H1 (cell line): Measurements from ENCODE around the gene FMOD. TPM values are rescaled to one million over a fixed set of nuclear protein-coding genes. Genes with fewer than 3 reads are reported as not detected.
A peak's percentile ranks its signal among the peaks of the same experiment; 100 is the strongest.

ENCODE experiments used
- CTCF ChIA-PET: fragments of 300-600 bp; sonication (Branson Sonifier 250); formaldehyde crosslinking; loops from one replicate; lab custom pipeline; 2021; ENCODE audit not compliant: partially characterized antibody; lab: Charles Lee
- POLR2A ChIA-PET: fragments of 300-600 bp; sonication (Branson Sonifier 250); formaldehyde crosslinking; loops from one replicate; lab custom pipeline; 2021; ENCODE audit warnings: inconsistent platforms; ENCODE audit not compliant: partially characterized antibody; lab: Charles Lee
- DNase-seq, 2 experiments: peaks; one replicate each; pipeline versions ENCODE4 v3.0.0 to v3.0.0-alpha.2; 2010 to 2022; ENCODE audit warnings: low spot score in 2 of 2, low read depth in 1 of 2, mixed read lengths in 1 of 2
- FAIRE-seq: peaks from 2 replicates; lab custom pipeline; 2011; peaks lifted over from hg19 to GRCh38; lab: Jason Lieb, UNC
- H2AFZ ChIP-seq: 2 replicates; pipeline ENCODE4 v1.8.1; 2012; ENCODE audit warnings: low read length, inconsistent platforms
- H2AK5ac ChIP-seq: 2 replicates; pipeline ENCODE4 v1.6.1; 2013; ENCODE audit warnings: low read depth, low read length
- H2BK120ac ChIP-seq: replicated peaks from 2 replicates; pipeline ENCODE3; 2013; ENCODE audit warnings: low read depth, low read length, inconsistent platforms
- H2BK12ac ChIP-seq: 2 replicates; pipeline ENCODE4 v1.6.1; 2013; ENCODE audit warnings: low read depth, low read length
- H2BK15ac ChIP-seq: 2 replicates; pipeline ENCODE4 v1.6.1; 2013; ENCODE audit warnings: low read length
- H2BK20ac ChIP-seq: 2 replicates; pipeline ENCODE4 v1.6.1; 2013; ENCODE audit warnings: low read length
- H2BK5ac ChIP-seq: 2 replicates; pipeline ENCODE4 v1.6.1; 2013; ENCODE audit warnings: low read depth, low read length
- H3K14ac ChIP-seq: 2 replicates; pipeline ENCODE4 v1.6.1; 2013; ENCODE audit warnings: inconsistent platforms; ENCODE audit not compliant: insufficient read length
- H3K18ac ChIP-seq: 2 replicates; pipeline ENCODE4 v1.6.1; 2013; ENCODE audit warnings: low read length; ENCODE audit errors: extremely low read depth
- H3K23ac ChIP-seq: 2 replicates; pipeline ENCODE4 v1.6.1; 2013; ENCODE audit warnings: inconsistent platforms; ENCODE audit not compliant: insufficient read length
- H3K23me2 ChIP-seq: 2 replicates; pipeline ENCODE4 v1.6.1; 2013; ENCODE audit warnings: low read depth, low read length
- H3K27ac ChIP-seq: 2 replicates; pipeline ENCODE4 v1.6.1; 2011; ENCODE audit warnings: low read depth, low read length, inconsistent platforms
- H3K27me3 ChIP-seq, 4 experiments: replicated peaks in 1 of 4; 1 replicate in 1 of 4; 2 replicates in 3 of 4; pipeline versions ENCODE4 v1.6.1 to v1.8.1; 2011 to 2013; ENCODE audit warnings: low read length in 3 of 4, mild to moderate bottlenecking in 3 of 4, inconsistent platforms in 2 of 4, mixed read lengths in 2 of 4, moderate library complexity in 1 of 4; ENCODE audit not compliant: control insufficient read depth in 3 of 4, insufficient read depth in 3 of 4; ENCODE audit errors: extremely low read depth in 1 of 4
- H3K36me3 ChIP-seq, 4 experiments: 2 replicates each; pipeline versions ENCODE4 v1.6.1 to v1.8.1; 2011 to 2013; ENCODE audit warnings: mild to moderate bottlenecking in 4 of 4, low read length in 3 of 4, moderate library complexity in 2 of 4, control low read depth in 1 of 4, inconsistent platforms in 1 of 4; ENCODE audit not compliant: insufficient read depth in 4 of 4, control insufficient read depth in 2 of 4
- H3K4ac ChIP-seq: replicated peaks from 2 replicates; pipeline ENCODE3; 2013; ENCODE audit warnings: low read length, low read depth, mixed read lengths, inconsistent platforms; ENCODE audit not compliant: insufficient read length
- H3K4me1 ChIP-seq, 4 experiments: replicated peaks in 1 of 4; 1 replicate in 1 of 4; 2 replicates in 3 of 4; pipeline versions ENCODE4 v1.6.1 to v1.8.1; 2011 to 2013; ENCODE audit warnings: low read length in 3 of 4, inconsistent platforms in 2 of 4, mixed read lengths in 1 of 4; ENCODE audit not compliant: insufficient read depth in 4 of 4, control insufficient read depth in 3 of 4
- H3K4me2 ChIP-seq, 2 experiments: 2 replicates each; pipeline versions ENCODE4 v1.6.1 to v1.8.1; 2011 to 2013; ENCODE audit warnings: low read depth in 2 of 2, low read length in 2 of 2, control low read depth in 1 of 2, inconsistent platforms in 1 of 2, mild to moderate bottlenecking in 1 of 2; ENCODE audit not compliant: insufficient read depth in 1 of 2
- H3K4me3 ChIP-seq, 4 experiments: fragments of 200-600, 300-600 bp in 1 of 4; sonication (generic), shearing (Covaris generic), sonication (Bioruptor Twin) in 1 of 4; 2 replicates each; pipeline versions ENCODE4 v1.5.1 to v1.8.1; 2011 to 2016; ENCODE audit warnings: low read length in 4 of 4, low read depth in 3 of 4, control low read depth in 2 of 4, inconsistent platforms in 2 of 4, mild to moderate bottlenecking in 2 of 4, mixed read lengths in 1 of 4, moderate library complexity in 1 of 4; ENCODE audit not compliant: insufficient read depth in 2 of 4; ENCODE audit errors: extremely low read depth in 1 of 4
- H3K56ac ChIP-seq: replicated peaks from 2 replicates; pipeline ENCODE3; 2013; ENCODE audit warnings: low read depth, mild to moderate bottlenecking, mixed read lengths, low read length, inconsistent platforms; ENCODE audit not compliant: insufficient read length
- H3K79me1 ChIP-seq: 2 replicates; pipeline ENCODE4 v1.6.1; 2013; ENCODE audit warnings: low read depth, low read length, control low read depth
- H3K79me2 ChIP-seq, 2 experiments: 2 replicates each; pipeline versions ENCODE4 v1.6.1 to v1.8.1; 2012 to 2013; ENCODE audit warnings: low read length in 2 of 2, mild to moderate bottlenecking in 2 of 2, inconsistent platforms in 1 of 2; ENCODE audit not compliant: insufficient read depth in 2 of 2, control insufficient read depth in 1 of 2
- H3K9ac ChIP-seq, 4 experiments: replicated peaks in 1 of 4; 1 replicate in 1 of 4; 2 replicates in 3 of 4; pipeline versions ENCODE4 v1.6.1 to v1.8.1; 2011 to 2013; ENCODE audit warnings: low read depth in 3 of 4, low read length in 3 of 4, control low read depth in 2 of 4, mild to moderate bottlenecking in 2 of 4, moderate library complexity in 2 of 4, inconsistent platforms in 1 of 4; ENCODE audit errors: extremely low read depth in 1 of 4
- H3K9me3 ChIP-seq, 2 experiments: 2 replicates each; pipeline versions ENCODE4 v1.6.1 to v1.8.1; 2012 to 2013; ENCODE audit warnings: mild to moderate bottlenecking in 2 of 2, moderate library complexity in 2 of 2, control low read depth in 1 of 2, inconsistent platforms in 1 of 2, low read depth in 1 of 2, low read length in 1 of 2, mixed read lengths in 1 of 2; ENCODE audit not compliant: insufficient read depth in 2 of 2
- H4K20me1 ChIP-seq, 2 experiments: replicated peaks in 1 of 2; 2 replicates each; pipeline versions ENCODE3 to v1.8.1; 2011 to 2013; ENCODE audit warnings: inconsistent platforms in 2 of 2, low read length in 2 of 2, mild to moderate bottlenecking in 1 of 2; ENCODE audit not compliant: insufficient read depth in 2 of 2, control insufficient read depth in 1 of 2
- H4K5ac ChIP-seq: 2 replicates; pipeline ENCODE4 v1.6.1; 2013; ENCODE audit warnings: low read length, low read depth, mixed read lengths, inconsistent platforms; ENCODE audit not compliant: insufficient read length
- H4K8ac ChIP-seq: 2 replicates; pipeline ENCODE4 v1.8.0; 2013; ENCODE audit warnings: mild to moderate bottlenecking, moderate library complexity, low read length, inconsistent platforms; ENCODE audit not compliant: insufficient read depth; ENCODE audit errors: extremely low read depth
- H4K91ac ChIP-seq: replicated peaks from 2 replicates; pipeline ENCODE3; 2013; ENCODE audit warnings: low read length, mixed read lengths, inconsistent platforms; ENCODE audit not compliant: insufficient read length
- CEBPB ChIP-seq: IDR thresholded peaks from 2 replicates; pipeline ENCODE4 v1.6.1; 2012; ENCODE audit warnings: low read depth, low read length
- JUND ChIP-seq: IDR thresholded peaks from 2 replicates; pipeline ENCODE4 v1.6.1; 2011; ENCODE audit warnings: mild to moderate bottlenecking, improper control_type of control experiment, low read length
- NANOG ChIP-seq: IDR thresholded peaks from 2 replicates; pipeline ENCODE4 v1.6.1; 2011; ENCODE audit warnings: low read length, low read depth, mild to moderate bottlenecking, inconsistent platforms; ENCODE audit not compliant: insufficient read depth, poor library complexity, severe bottlenecking
- TBP ChIP-seq: IDR thresholded peaks from 2 replicates; pipeline ENCODE4 v1.6.1; 2011; ENCODE audit warnings: low read depth, low read length, improper control_type of control experiment
- WGBS, 2 experiments: shearing (Covaris generic) in 1 of 2; methylation state at CpG; one replicate each; pipeline versions ENCODE4 v1.1.6 to v1.1.7; 2013 to 2015; ENCODE audit warnings: low lambda C conversion rate in 2 of 2, mixed read lengths in 2 of 2, inconsistent platforms in 1 of 2, low coverage in 1 of 2, missing lambda C conversion rate in 1 of 2; ENCODE audit not compliant: insufficient replicate concordance in 2 of 2, insufficient coverage in 1 of 2, insufficient read length in 1 of 2; ENCODE audit errors: extremely low coverage in 1 of 2, missing lambda C conversion rate in 1 of 2; 5-methylcytosine and 5-hydroxymethylcytosine counted together
- polyA plus RNA-seq, 7 experiments: library from polyadenylated mRNA; depleted of rRNA in 3 of 7; stranded (reverse) in 5 of 7; unstranded in 2 of 7; fragments of >200 nt in 5 of 7; fragments of 200-250 nt in 2 of 7; gene quantifications; 1 replicate in 5 of 7; 2 replicates in 1 of 7; 4 replicates in 1 of 7; pipeline versions ENCODE4 v1.2.1 to v1.2.3, GENCODE V29; 2011 to 2013; ENCODE audit warnings: missing spikeins in 2 of 7, mixed read lengths in 2 of 7
- total RNA-seq: library from RNA; stranded (reverse); fragmentation: NEBNext Ultra II Directional; extraction: Animal tissue kit (Norgen Biotek cat#: 25700); gene quantifications from 2 replicates; pipeline ENCODE4 v1.2.1, GENCODE V29; 2021
- TF ChIP-seq, protein P1 (sequence below), 3 experiments: IDR thresholded peaks; 1 replicate in 2 of 3; 2 replicates in 1 of 3; pipeline versions ENCODE4 v1.5.1 to v1.6.1; 2011; ENCODE audit warnings: low read length in 3 of 3, mild to moderate bottlenecking in 3 of 3, inconsistent platforms in 2 of 3, low read depth in 1 of 3, moderate library complexity in 1 of 3; ENCODE audit not compliant: insufficient read depth in 1 of 3; ENCODE audit errors: control extremely low read depth in 1 of 3

Gene FMOD
- total and polyA plus RNA-seq, 2 of the 8 experiments (the other 6 are each of a cell fraction or from before 2014, with no cell fraction given): 0.17 to 0.32 TPM

- POLR2A ChIA-PET: no interaction called here
- Histone ChIP-seq H3K9me3 (no peaks in the 10 kb centered on the region), H3K4me2 (peak overlapping the region in 1 of 2 experiments; percentile 21; a peak in 2 of 4 replicates), H3K27me3 (peaks cover 0 to 24% (median 14%) of the 10 kb centered on the region in 4 experiments; a peak in 4 of 7 replicates), H3K14ac (no peak overlapping the region), H2AK5ac (no peak overlapping the region), H3K79me1 (no peaks in the 10 kb centered on the region), H2BK12ac (no peak overlapping the region), H2BK120ac (no peak overlapping the region), H2BK5ac (no peak overlapping the region), H3K4me1 (peaks cover 8 to 30% (median 21%) of the 10 kb centered on the region in 4 experiments), H3K4ac (no peak overlapping the region)
- FAIRE-seq (no peak), DNase-seq (no peak)
- TF ChIP-seq NANOG (peak; percentile 58), JUND (no peak), CEBPB (no peak), TBP (no peak)
- TF ChIP-seq, protein P1, sequence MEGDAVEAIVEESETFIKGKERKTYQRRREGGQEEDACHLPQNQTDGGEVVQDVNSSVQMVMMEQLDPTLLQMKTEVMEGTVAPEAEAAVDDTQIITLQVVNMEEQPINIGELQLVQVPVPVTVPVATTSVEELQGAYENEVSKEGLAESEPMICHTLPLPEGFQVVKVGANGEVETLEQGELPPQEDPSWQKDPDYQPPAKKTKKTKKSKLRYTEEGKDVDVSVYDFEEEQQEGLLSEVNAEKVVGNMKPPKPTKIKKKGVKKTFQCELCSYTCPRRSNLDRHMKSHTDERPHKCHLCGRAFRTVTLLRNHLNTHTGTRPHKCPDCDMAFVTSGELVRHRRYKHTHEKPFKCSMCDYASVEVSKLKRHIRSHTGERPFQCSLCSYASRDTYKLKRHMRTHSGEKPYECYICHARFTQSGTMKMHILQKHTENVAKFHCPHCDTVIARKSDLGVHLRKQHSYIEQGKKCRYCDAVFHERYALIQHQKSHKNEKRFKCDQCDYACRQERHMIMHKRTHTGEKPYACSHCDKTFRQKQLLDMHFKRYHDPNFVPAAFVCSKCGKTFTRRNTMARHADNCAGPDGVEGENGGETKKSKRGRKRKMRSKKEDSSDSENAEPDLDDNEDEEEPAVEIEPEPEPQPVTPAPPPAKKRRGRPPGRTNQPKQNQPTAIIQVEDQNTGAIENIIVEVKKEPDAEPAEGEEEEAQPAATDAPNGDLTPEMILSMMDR (IDR thresholded peaks at IDR 0.05; ENCODE audit: control extremely low read depth in 1 of 3, insufficient read depth in 1 of 3, low read depth in 1 of 3, low read length in 3 of 3): peak in 1 of 3 experiments; percentile 3; a peak in 1 of 4 replicates
- TF ChIP-seq, all 59 proteins: peak for 2
- Histone ChIP-seq H3K27ac (no peak overlapping the region), H2BK15ac (no peak overlapping the region), H3K9ac (0 out of 7 replicates have a peak overlapping the region, but pooled peaks of 1 of the 4 experiments have one; percentile 20), H4K8ac (no peak overlapping the region), H3K4me3 (peak overlapping the region in 1 of 4 experiments; percentile 64; a peak in 1 of 8 replicates), H4K20me1 (no peaks in the 10 kb centered on the region), H3K79me2 (no peaks in the 10 kb centered on the region), H3K18ac (no peak overlapping the region), H4K5ac (no peak overlapping the region), H3K36me3 (no peaks in the 10 kb centered on the region), H3K23ac (no peak overlapping the region), H2AFZ (no peak overlapping the region), H3K56ac (no peak overlapping the region), H3K23me2 (peaks cover 4% of the 10 kb centered on the region; the same call in 1 of the 2 replicates), H2BK20ac (no peak overlapping the region), H4K91ac (no peak overlapping the region)
- CTCF ChIA-PET: interaction anchor here (0.6 to 20.7 kb wide), 3 partner anchors 19 to 111 kb away, joined by 3 to 785 read pairs (median 101); no protein-coding TSS in a partner anchor
- 37% methylated on average over 7 of the region's 7 CpGs; no CpG with 5 or more reads in 1 of the 2 experiments for WGBS, 2 experiments
Observed at GRCh38 chr1:203328714-203329122, 22.2 kb downstream of the FMOD start.
